Hepatocyte (in vitro differentiated cells): Measurements from ENCODE around the gene R3HDM4. TPM values are rescaled to one million over a fixed set of nuclear protein-coding genes. Genes with fewer than 3 reads are reported as not detected.

ENCODE experiments used
- DNase-seq: peaks from one replicate; pipeline ENCODE4 v3.0.0-alpha.2; 2016; ENCODE audit warnings: low spot score
- H2AFZ ChIP-seq: fragments of 200-600 bp; sonication (generic); 2 replicates; pipeline ENCODE4 v1.6.0; 2016; ENCODE audit warnings: antibody characterized with exemption, mild to moderate bottlenecking
- H3K27ac ChIP-seq: fragments of 200-600 bp; sonication (generic); 2 replicates; pipeline ENCODE4 v1.5.1; 2016; ENCODE audit warnings: mild to moderate bottlenecking
- H3K27me3 ChIP-seq: fragments of 200-600 bp; sonication (generic); 2 replicates; pipeline ENCODE4 v1.6.1; 2016
- H3K36me3 ChIP-seq: fragments of 200-600 bp; sonication (generic); replicated peaks from 2 replicates; pipeline ENCODE4 v1.5.1; 2016; ENCODE audit warnings: low read depth; ENCODE audit not compliant: insufficient read depth
- H3K4me1 ChIP-seq: fragments of 200-600 bp; sonication (generic); 2 replicates; pipeline ENCODE4 v1.5.1; 2016; ENCODE audit warnings: mild to moderate bottlenecking, moderate library complexity; ENCODE audit not compliant: insufficient read depth
- H3K4me2 ChIP-seq: fragments of 200-600 bp; sonication (generic); 2 replicates; pipeline ENCODE4 v1.6.0; 2016
- H3K4me3 ChIP-seq: fragments of 200-600 bp; sonication (generic); 2 replicates; pipeline ENCODE4 v1.5.1; 2016; ENCODE audit warnings: mild to moderate bottlenecking
- H3K79me2 ChIP-seq: fragments of 200-600 bp; sonication (generic); 2 replicates; pipeline ENCODE4 v1.6.0; 2017; ENCODE audit warnings: mild to moderate bottlenecking
- H3K9me2 ChIP-seq: fragments of 200-600 bp; sonication (generic); replicated peaks from 2 replicates; pipeline ENCODE4 v1.6.0; 2017; ENCODE audit warnings: mild to moderate bottlenecking; ENCODE audit not compliant: insufficient read depth
- H3K9me3 ChIP-seq: fragments of 200-600 bp; sonication (generic); 2 replicates; pipeline ENCODE4 v1.5.1; 2016; ENCODE audit warnings: low read depth, mild to moderate bottlenecking
- H4K20me1 ChIP-seq: fragments of 200-600 bp; sonication (generic); 2 replicates; pipeline ENCODE4 v1.6.0; 2016; ENCODE audit warnings: mild to moderate bottlenecking; ENCODE audit not compliant: insufficient read depth, poor library complexity, severe bottlenecking
- EZH2 ChIP-seq: fragments of 200-600 bp; sonication (generic); IDR thresholded peaks from 2 replicates; pipeline ENCODE4 v1.6.1; 2016; ENCODE audit warnings: antibody characterized with exemption, mild to moderate bottlenecking, borderline replicate concordance
- EZH2phosphoT487 ChIP-seq: fragments of 200-600 bp; sonication (generic); IDR thresholded peaks from one replicate; pipeline ENCODE4 v1.6.1; 2018; ENCODE audit warnings: antibody characterized with exemption, mild to moderate bottlenecking, low read depth, moderate library complexity; ENCODE audit not compliant: unreplicated experiment, severe bottlenecking
- WGBS: methylation state at CpG from one replicate; pipeline ENCODE4 v1.1.6; 2016; ENCODE audit warnings: low lambda C conversion rate; ENCODE audit errors: missing lambda C conversion rate; 5-methylcytosine and 5-hydroxymethylcytosine counted together
- polyA plus RNA-seq: library from polyadenylated mRNA; unstranded; fragments of >200 nt; fragmentation: Nextera tagmentation; extraction: Ambion mirVana; gene quantifications from 2 replicates; pipeline ENCODE4 v1.2.1, GENCODE V29; 2016
- small RNA-seq: library from RNA; depleted of rRNA; stranded (forward); fragments of <200 nt; gene quantifications from one replicate; pipeline ENCODE3, GENCODE V24; 2014
- total RNA-seq: library from RNA; depleted of rRNA; stranded (reverse); fragments of >200 nt; gene quantifications from 2 replicates; pipeline ENCODE4 v1.2.3, GENCODE V29; 2014
- TF ChIP-seq, protein P1 (sequence below): fragments of 200-600 bp; sonication (generic); IDR thresholded peaks from 2 replicates; pipeline ENCODE4 v1.5.1; 2016; ENCODE audit warnings: antibody characterized with exemption, mild to moderate bottlenecking; ENCODE audit not compliant: poor library complexity

Gene R3HDM4
- total and polyA plus RNA-seq, 2 experiments from 2014 or later = 44.1 to 86.6 TPM

DNA sequence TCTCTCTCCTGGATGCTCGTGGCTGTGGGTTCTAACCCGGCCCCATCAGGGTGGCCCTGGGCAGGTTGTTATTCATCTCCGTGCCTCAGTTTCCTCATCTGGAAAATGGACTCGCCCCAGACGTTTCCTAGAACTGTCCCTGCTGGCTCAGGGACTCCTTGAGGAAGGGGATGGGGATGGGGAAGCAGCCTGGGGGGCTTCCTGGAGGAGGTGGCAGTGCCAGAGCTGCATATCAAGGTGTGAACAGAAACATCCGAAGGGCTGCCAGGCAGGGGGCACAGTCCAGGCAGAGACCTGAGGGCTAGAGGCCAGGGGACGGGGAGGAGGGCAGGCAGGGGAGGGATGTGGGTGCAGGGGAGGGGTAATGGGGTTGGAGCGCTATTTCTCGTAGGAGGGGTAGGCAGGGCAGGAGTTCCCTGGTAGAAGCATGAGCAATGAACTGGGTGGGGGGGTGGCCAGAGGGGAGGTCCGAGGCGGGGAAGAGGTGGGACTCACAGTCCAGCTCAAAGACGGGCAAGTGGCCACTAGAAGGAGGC lies 64.6 kb downstream of the R3HDM4 start:
- Histone ChIP-seq H3K9me3 (no peaks in the 10 kb centered on the region), H3K4me3 (no peak overlapping the region), H3K36me3 (no peaks in the 10 kb centered on the region), H2AFZ (no peak overlapping the region), H3K79me2 (no peaks in the 10 kb centered on the region), H3K27ac (no peak overlapping the region), H3K27me3 (peaks cover 18% of the 10 kb centered on the region), H3K4me1 (peaks cover 5% of the 10 kb centered on the region), H3K9me2 (no peaks in the 10 kb centered on the region), H4K20me1 (no peaks in the 10 kb centered on the region), H3K4me2 (no peak overlapping the region)
- no peak for DNase-seq
- TF ChIP-seq EZH2phosphoT487 (no peak), EZH2 (no peak)
- TF ChIP-seq, protein P1, sequence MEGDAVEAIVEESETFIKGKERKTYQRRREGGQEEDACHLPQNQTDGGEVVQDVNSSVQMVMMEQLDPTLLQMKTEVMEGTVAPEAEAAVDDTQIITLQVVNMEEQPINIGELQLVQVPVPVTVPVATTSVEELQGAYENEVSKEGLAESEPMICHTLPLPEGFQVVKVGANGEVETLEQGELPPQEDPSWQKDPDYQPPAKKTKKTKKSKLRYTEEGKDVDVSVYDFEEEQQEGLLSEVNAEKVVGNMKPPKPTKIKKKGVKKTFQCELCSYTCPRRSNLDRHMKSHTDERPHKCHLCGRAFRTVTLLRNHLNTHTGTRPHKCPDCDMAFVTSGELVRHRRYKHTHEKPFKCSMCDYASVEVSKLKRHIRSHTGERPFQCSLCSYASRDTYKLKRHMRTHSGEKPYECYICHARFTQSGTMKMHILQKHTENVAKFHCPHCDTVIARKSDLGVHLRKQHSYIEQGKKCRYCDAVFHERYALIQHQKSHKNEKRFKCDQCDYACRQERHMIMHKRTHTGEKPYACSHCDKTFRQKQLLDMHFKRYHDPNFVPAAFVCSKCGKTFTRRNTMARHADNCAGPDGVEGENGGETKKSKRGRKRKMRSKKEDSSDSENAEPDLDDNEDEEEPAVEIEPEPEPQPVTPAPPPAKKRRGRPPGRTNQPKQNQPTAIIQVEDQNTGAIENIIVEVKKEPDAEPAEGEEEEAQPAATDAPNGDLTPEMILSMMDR = no peak
- 73% methylated on average over 12 of the region's 12 CpGs for WGBS

Small RNAs within 50 kb of the gene (small RNA-seq; reads per million reads assigned to genes)
- 0.12 reads per million for gene RNU6-9

Other genes with a start within 250 kb of the R3HDM4 start
- gene FSTL3, start 236.8 kb downstream of the R3HDM4 start, total RNA-seq = 106 and 131 TPM in 2 replicates
- 171 and 209 TPM in 2 replicates for gene FSTL3, start 236.8 kb downstream of the R3HDM4 start, polyA plus RNA-seq
- gene PRSS57, start 217.8 kb downstream of the R3HDM4 start, total RNA-seq = 0.16 and 2.4 TPM in 2 replicates
- gene PRSS57, start 217.8 kb downstream of the R3HDM4 start, polyA plus RNA-seq = 1.2 TPM in 1 of 2 replicates, not detected in the other
- 27.2 and 34.9 TPM in 2 replicates for gene PALM, start 204.3 kb downstream of the R3HDM4 start, total RNA-seq
- gene PALM, start 204.3 kb downstream of the R3HDM4 start, polyA plus RNA-seq = 22.1 and 23.0 TPM in 2 replicates
- gene MISP, start 162.1 kb downstream of the R3HDM4 start, total RNA-seq = 35.7 and 43.7 TPM in 2 replicates
- gene MISP, start 162.1 kb downstream of the R3HDM4 start, polyA plus RNA-seq = 38.4 and 50.9 TPM in 2 replicates
- gene PTBP1, start 115.8 kb downstream of the R3HDM4 start, total RNA-seq = 144 and 178 TPM in 2 replicates
- 204 and 219 TPM in 2 replicates for gene PTBP1, start 115.8 kb downstream of the R3HDM4 start, polyA plus RNA-seq
- gene PLPPR3, start 91.3 kb downstream of the R3HDM4 start, total RNA-seq = 7.6 and 11.1 TPM in 2 replicates
- gene PLPPR3, start 91.3 kb downstream of the R3HDM4 start, polyA plus RNA-seq = 11.4 and 11.7 TPM in 2 replicates
- not detected in 2 replicates for gene AZU1, start 85.4 kb downstream of the R3HDM4 start, total RNA-seq
- 0.94 TPM in 1 of 2 replicates, not detected in the other for gene AZU1, start 85.4 kb downstream of the R3HDM4 start, polyA plus RNA-seq
- not detected in 2 replicates for gene PRTN3, start 72.2 kb downstream of the R3HDM4 start, total RNA-seq
- not detected in 2 replicates for gene PRTN3, start 72.2 kb downstream of the R3HDM4 start, polyA plus RNA-seq
- gene ELANE, start 60.9 kb downstream of the R3HDM4 start, total RNA-seq = 0.83 and 1.2 TPM in 2 replicates
- gene ELANE, start 60.9 kb downstream of the R3HDM4 start, polyA plus RNA-seq = 0.81 and 3.0 TPM in 2 replicates
- gene CFD, start 53.6 kb downstream of the R3HDM4 start, total RNA-seq = 3.3 and 9.0 TPM in 2 replicates
- 8.2 and 11.2 TPM in 2 replicates for gene CFD, start 53.6 kb downstream of the R3HDM4 start, polyA plus RNA-seq
- 24.4 and 32.1 TPM in 2 replicates for gene MED16, start 20.0 kb downstream of the R3HDM4 start, total RNA-seq
- 80.9 and 111 TPM in 2 replicates for gene MED16, start 20.0 kb downstream of the R3HDM4 start, polyA plus RNA-seq
- gene RNU6-9, start 19.7 kb downstream of the R3HDM4 start, total RNA-seq = not detected in 2 replicates
- not detected in 2 replicates for gene RNU6-9, start 19.7 kb downstream of the R3HDM4 start, polyA plus RNA-seq
- gene KISS1R, start 4.1 kb upstream of the R3HDM4 start, total RNA-seq = 1.3 and 1.4 TPM in 2 replicates
- gene KISS1R, start 4.1 kb upstream of the R3HDM4 start, polyA plus RNA-seq = 2.1 and 4.2 TPM in 2 replicates
- 95.9 and 122 TPM in 2 replicates for gene ARID3A, start 12.8 kb upstream of the R3HDM4 start, total RNA-seq
- gene ARID3A, start 12.8 kb upstream of the R3HDM4 start, polyA plus RNA-seq = 180 and 203 TPM in 2 replicates
- gene WDR18, start 71.1 kb upstream of the R3HDM4 start, total RNA-seq = 57.8 and 60.0 TPM in 2 replicates
- 160 and 169 TPM in 2 replicates for gene WDR18, start 71.1 kb upstream of the R3HDM4 start, polyA plus RNA-seq
- 0.30 and 0.64 TPM in 2 replicates for gene GRIN3B, start 87.2 kb upstream of the R3HDM4 start, total RNA-seq
- 0.48 and 0.49 TPM in 2 replicates for gene GRIN3B, start 87.2 kb upstream of the R3HDM4 start, polyA plus RNA-seq
- gene TMEM259, start 107.9 kb upstream of the R3HDM4 start, total RNA-seq = 108 and 169 TPM in 2 replicates
- 311 and 383 TPM in 2 replicates for gene TMEM259, start 107.9 kb upstream of the R3HDM4 start, polyA plus RNA-seq
- not detected in 2 replicates for gene RNU6-2, start 108.3 kb upstream of the R3HDM4 start, total RNA-seq
- not detected in 2 replicates for gene RNU6-2, start 108.3 kb upstream of the R3HDM4 start, polyA plus RNA-seq
- 88.5 and 115 TPM in 2 replicates for gene CNN2, start 113.4 kb upstream of the R3HDM4 start, total RNA-seq
- 229 and 247 TPM in 2 replicates for gene CNN2, start 113.4 kb upstream of the R3HDM4 start, polyA plus RNA-seq
- gene ABCA7, start 126.9 kb upstream of the R3HDM4 start, total RNA-seq = 8.2 and 17.8 TPM in 2 replicates
- gene ABCA7, start 126.9 kb upstream of the R3HDM4 start, polyA plus RNA-seq = 26.8 and 38.1 TPM in 2 replicates
- 11.0 and 12.9 TPM in 2 replicates for gene ARHGAP45, start 153.9 kb upstream of the R3HDM4 start, total RNA-seq
- gene ARHGAP45, start 153.9 kb upstream of the R3HDM4 start, polyA plus RNA-seq = 16.0 and 18.3 TPM in 2 replicates
- 126 and 170 TPM in 2 replicates for gene POLR2E, start 182.2 kb upstream of the R3HDM4 start, total RNA-seq
- gene POLR2E, start 182.2 kb upstream of the R3HDM4 start, polyA plus RNA-seq = 326 and 328 TPM in 2 replicates
- gene GPX4, start 190.8 kb upstream of the R3HDM4 start, total RNA-seq = 524 and 539 TPM in 2 replicates
- 729 and 735 TPM in 2 replicates for gene GPX4, start 190.8 kb upstream of the R3HDM4 start, polyA plus RNA-seq